HG03108 (cell line): ENCODE data around the gene DYSF.

Experiments used
- ATAC-seq: cut with Tn5 transposase; IDR thresholded peaks from one replicate; pipeline ENCODE4 v1.9.1; 2021; ENCODE audit warnings: moderate library complexity; ENCODE audit not compliant: unreplicated experiment

The DYSF gene

GRCh38 chr2:71700658-71701397 lies 247.5 kb downstream of the DYSF start:
- ATAC-seq: no peak

- no peak for ATAC-seq
Measured at GRCh38 chr2:71702071-71702970, 249.0 kb downstream of the DYSF start.

GRCh38 chr2:71702971-71703898 lies 249.9 kb downstream of the DYSF start:
- no peak for ATAC-seq

- no peak for ATAC-seq
Measured at GRCh38 chr2:71704131-71704561, 250.8 kb downstream of the DYSF start.

- ATAC-seq: no peak
Measured at GRCh38 chr2:71704688-71705087, 251.3 kb downstream of the DYSF start.

GRCh38 chr2:71705171-71705960 lies 252.0 kb downstream of the DYSF start:
- no peak for ATAC-seq

GRCh38 chr2:71706121-71706520 lies 252.8 kb downstream of the DYSF start:
- ATAC-seq: no peak

- ATAC-seq: no peak
Measured at GRCh38 chr2:71706836-71707235, 253.5 kb downstream of the DYSF start.

GRCh38 chr2:71710367-71711132 lies 257.2 kb downstream of the DYSF start:
- ATAC-seq: no peak

- ATAC-seq: no peak
Measured at GRCh38 chr2:71711133-71711855, 257.9 kb downstream of the DYSF start.

GRCh38 chr2:71712158-71712818 lies 258.9 kb downstream of the DYSF start:
- ATAC-seq: no peak

- no peak for ATAC-seq
Measured at GRCh38 chr2:71713581-71714580, 260.5 kb downstream of the DYSF start.

- ATAC-seq: no peak
Measured at GRCh38 chr2:71714601-71715240, 261.4 kb downstream of the DYSF start.

GRCh38 chr2:71715241-71715750 lies 261.9 kb downstream of the DYSF start:
- ATAC-seq: no peak

GRCh38 chr2:71715951-71716696 lies 262.8 kb downstream of the DYSF start:
- ATAC-seq: no peak
